Naive thymus-derived CD4-positive, alpha-beta T cell (primary cell): ENCODE results near the gene GAPT. TPM values are rescaled to one million over a fixed set of nuclear protein-coding genes. Genes with fewer than 3 reads are reported as not detected.
A peak's percentile ranks its signal among the peaks of the same experiment; 100 is the strongest.
"Not testable (repeated sequence)": the region's sequence is repeated elsewhere in the genome, so short reads cannot be mapped to it uniquely, and the experiment has no call there.

ENCODE experiments used
- ATAC-seq: fragments of 150-1000 bp; cut with Tn5 transposase; 2 replicates; pipeline ENCODE4 v1.10.0; 2021; ENCODE audit warnings: mild to moderate bottlenecking, moderate library complexity
- CTCF ChIA-PET: fragments of 350-600 bp; sonication (Branson Sonifier 250); formaldehyde crosslinking; loops from one replicate; lab custom pipeline; 2021; ENCODE audit warnings: antibody characterized with exemption; lab: Charles Lee
- POLR2A ChIA-PET: fragments of 350-600 bp; sonication (Branson Sonifier 250); formaldehyde crosslinking; loops from one replicate; lab custom pipeline; 2021; ENCODE audit warnings: antibody characterized with exemption, inconsistent platforms; lab: Charles Lee
- DNase-seq, 9 donors: peaks; one replicate each; pipeline versions ENCODE4 v3.0.0 to v3.0.0-alpha.2; 2020 to 2022; ENCODE audit warnings: mixed read lengths in 1 of 9
- H3K27ac ChIP-seq: one replicate; pipeline ENCODE4 v1.7.0; 2013; ENCODE audit warnings: mild to moderate bottlenecking, low read depth, low read length, moderate library complexity
- H3K27me3 ChIP-seq, 2 donors: one replicate each; pipeline ENCODE4 v1.7.0; 2013; ENCODE audit warnings: low read length in 2 of 2, mild to moderate bottlenecking in 2 of 2, moderate library complexity in 2 of 2; ENCODE audit not compliant: control insufficient read depth in 2 of 2, insufficient read depth in 2 of 2
- H3K36me3 ChIP-seq, 3 experiments: 1 replicate in 2 of 3; 2 replicates in 1 of 3; pipeline ENCODE4 v1.7.0; 2013; ENCODE audit warnings: low read length in 3 of 3, mild to moderate bottlenecking in 3 of 3, moderate library complexity in 1 of 3; ENCODE audit not compliant: insufficient read depth in 3 of 3, control insufficient read depth in 2 of 3
- H3K4me1 ChIP-seq, 2 donors: one replicate each; pipeline ENCODE4 v1.7.0; 2013; ENCODE audit warnings: low read length in 2 of 2, mild to moderate bottlenecking in 2 of 2, moderate library complexity in 1 of 2; ENCODE audit not compliant: control insufficient read depth in 2 of 2, insufficient read depth in 2 of 2
- H3K4me3 ChIP-seq: 2 replicates; pipeline ENCODE4 v1.7.0; 2013; ENCODE audit warnings: mild to moderate bottlenecking, low read length
- H3K9me3 ChIP-seq, 3 experiments: 1 replicate in 2 of 3; 2 replicates in 1 of 3; pipeline ENCODE4 v1.7.0; 2013; ENCODE audit warnings: low read length in 3 of 3; ENCODE audit not compliant: control insufficient read depth in 2 of 3
- H3K27ac Mint-ChIP-seq, 9 donors: one replicate each; pipeline ENCODE4 v1.8.0; 2020 to 2022; ENCODE audit warnings: mixed read lengths in 9 of 9, mild to moderate bottlenecking in 8 of 9, moderate library complexity in 5 of 9, inconsistent platforms in 2 of 9
- H3K27me3 Mint-ChIP-seq, 5 donors: one replicate each; pipeline ENCODE4 v1.8.0; 2021 to 2022; ENCODE audit warnings: mixed read lengths in 5 of 5, mild to moderate bottlenecking in 1 of 5
- H3K36me3 Mint-ChIP-seq, 5 donors: one replicate each; pipeline ENCODE4 v1.8.0; 2020 to 2022; ENCODE audit warnings: mixed read lengths in 5 of 5, mild to moderate bottlenecking in 3 of 5, inconsistent platforms in 1 of 5
- H3K4me1 Mint-ChIP-seq, 7 donors: one replicate each; pipeline ENCODE4 v1.8.0; 2020 to 2022; ENCODE audit warnings: mixed read lengths in 7 of 7, mild to moderate bottlenecking in 3 of 7, inconsistent platforms in 1 of 7
- H3K4me3 Mint-ChIP-seq, 10 donors: one replicate each; pipeline ENCODE4 v1.8.0; 2020 to 2022; ENCODE audit warnings: mild to moderate bottlenecking in 10 of 10, mixed read lengths in 10 of 10, moderate library complexity in 6 of 10, inconsistent platforms in 2 of 10
- H3K9me3 Mint-ChIP-seq, 11 donors: one replicate each; pipeline ENCODE4 v1.8.0; 2020 to 2022; ENCODE audit warnings: mixed read lengths in 11 of 11, mild to moderate bottlenecking in 4 of 11, inconsistent platforms in 1 of 11, moderate library complexity in 1 of 11
- intact Hi-C, 2 donors: fragments of 100-400 bp; cut with micrococcal nuclease; formaldehyde crosslinking; loops; one replicate each; pipeline ENCODE4 v1.15.1; 2023
- polyA plus RNA-seq, 2 donors: library from polyadenylated mRNA; unstranded; fragments of 300-500 nt; fragmentation: Illumina TruSeq; gene quantifications; one replicate each; pipeline ENCODE4 v1.2.3, GENCODE V29; 2021
- total RNA-seq, 6 experiments: library from RNA in 5 of 6; stranded (reverse) in 5 of 6; gene quantifications; 1 replicate in 5 of 6; 2 replicates in 1 of 6; pipeline ENCODE4 v1.2.3 and lab custom pipeline; 2021 to 2026

Gene GAPT
- total and polyA plus RNA-seq, 7 experiments from 2014 or later = 0.54 to 11.7 (median 0.97) TPM; not detected in 1

- no peak overlapping the region for H3K27ac ChIP-seq
- POLR2A ChIA-PET = no interaction called here
- Mint-ChIP-seq H3K9me3 (peaks cover 6 to 45% (median 21%) of the 10 kb centered on the region in 11 donors), H3K36me3 (no peaks in the 10 kb centered on the region), H3K4me1 (no peaks in the 10 kb centered on the region), H3K4me3 (no peak overlapping the region), H3K27ac (no peak overlapping the region), H3K27me3 (peaks cover 0 to 6% (median 0%) of the 10 kb centered on the region in 5 donors)
- no peak overlapping the region for H3K4me3 ChIP-seq
- H3K36me3 ChIP-seq = no peaks in the 10 kb centered on the region
- intact Hi-C loops = no loop called here
- DNase-seq (no peak), ATAC-seq (no peak)
- no peaks in the 10 kb centered on the region for H3K4me1 ChIP-seq
- CTCF ChIA-PET = no interaction called here
- H3K27me3 ChIP-seq = no peaks in the 10 kb centered on the region
- H3K9me3 ChIP-seq = peaks cover 0 to 6% (median 0%) of the 10 kb centered on the region in 3 experiments
Observed at GRCh38 chr5:58530942-58531490, 39.8 kb downstream of the GAPT start.

DNA sequence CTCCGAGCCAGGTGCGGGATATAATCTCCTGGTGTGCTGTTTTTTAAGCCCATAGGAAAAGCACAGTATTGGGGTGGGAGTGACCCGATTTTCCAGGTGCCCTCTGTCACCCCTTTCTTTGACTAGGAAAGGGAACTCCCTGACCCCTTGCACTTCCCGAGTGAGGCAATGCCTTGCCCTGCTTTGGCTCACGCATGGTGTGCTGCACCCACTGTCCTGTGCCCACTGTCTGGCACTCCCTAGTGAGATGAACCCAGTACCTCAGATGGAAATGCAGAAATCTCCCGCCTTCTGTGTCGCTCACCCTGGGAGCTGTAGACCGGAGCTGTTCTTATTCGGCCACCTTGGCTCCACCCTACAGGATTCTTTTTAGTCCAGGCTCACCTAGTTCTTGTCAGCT is 50.7 kb downstream of the GAPT start:
- POLR2A ChIA-PET, DNase-seq, H3K4me3 ChIP-seq, H3K9me3 ChIP-seq, ATAC-seq, H3K27ac Mint-ChIP-seq, H3K27ac ChIP-seq, H3K27me3 ChIP-seq, H3K4me1 ChIP-seq, CTCF ChIA-PET, intact Hi-C loops, H3K4me1 Mint-ChIP-seq, H3K36me3 ChIP-seq, H3K4me3 Mint-ChIP-seq: not testable (repeated sequence)
- H3K36me3 Mint-ChIP-seq = peaks cover 0 to 11% (median 0%) of the 10 kb centered on the region in 5 donors
- H3K9me3 Mint-ChIP-seq = peaks cover 0 to 37% (median 13%) of the 10 kb centered on the region in 11 donors
- H3K27me3 Mint-ChIP-seq = peaks cover 0 to 30% (median 3%) of the 10 kb centered on the region in 5 donors

DNA sequence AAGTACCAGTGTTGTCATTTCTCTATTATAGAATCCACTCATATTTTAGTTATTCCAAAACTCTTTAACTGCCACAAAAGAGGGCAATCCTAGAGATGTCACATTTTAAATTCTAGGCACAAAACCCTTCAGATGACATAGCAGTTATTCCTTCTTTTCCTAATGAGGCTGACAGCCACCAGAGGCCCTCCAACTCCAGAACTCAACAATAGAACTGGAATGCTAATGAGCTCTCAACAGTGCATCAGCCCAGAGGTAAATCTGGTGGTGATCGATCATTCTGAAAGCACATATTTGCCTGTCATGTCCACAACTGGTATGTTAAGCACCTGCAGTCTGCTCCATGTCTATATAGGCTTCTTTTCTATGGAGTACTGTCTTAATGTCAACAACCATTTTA is 51.5 kb downstream of the GAPT start:
- POLR2A ChIA-PET = no interaction called here
- no peak overlapping the region for H3K4me3 Mint-ChIP-seq
- no peaks in the 10 kb centered on the region for H3K36me3 ChIP-seq

DNA sequence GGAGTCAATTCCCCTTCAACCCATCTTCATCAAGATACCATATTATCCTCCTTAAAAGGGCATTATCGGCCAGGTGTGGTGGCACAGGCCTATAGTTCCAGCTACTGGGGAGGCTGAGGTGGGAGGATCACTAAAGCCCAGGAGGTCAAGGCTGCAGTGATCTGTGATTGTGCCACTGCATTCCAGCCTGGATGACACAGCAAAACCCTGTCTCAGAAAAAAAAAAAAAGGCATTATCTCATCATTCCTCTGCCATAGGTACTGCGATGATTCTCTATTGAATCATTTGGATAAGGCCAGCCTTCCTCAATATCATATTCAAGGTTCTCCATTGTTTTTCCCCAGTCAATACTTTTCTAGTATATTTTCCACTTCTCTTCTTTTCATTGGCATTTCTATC is 52.5 kb downstream of the GAPT start:
- intact Hi-C loops = no loop called here
- ChIA-PET POLR2A (no interaction called here), CTCF (no interaction called here)
- H3K9me3 ChIP-seq = no peaks in the 10 kb centered on the region
- Mint-ChIP-seq H3K9me3 (peaks cover 0 to 27% (median 10%) of the 10 kb centered on the region in 11 donors), H3K4me1 (peaks cover 0 to 2% (median 0%) of the 10 kb centered on the region in 7 donors), H3K27me3 (peaks cover 0 to 32% (median 3%) of the 10 kb centered on the region in 5 donors), H3K27ac (no peak overlapping the region), H3K4me3 (no peak overlapping the region), H3K36me3 (peaks cover 0 to 8% (median 0%) of the 10 kb centered on the region in 5 donors)
- H3K27me3 ChIP-seq = no peaks in the 10 kb centered on the region
- ATAC-seq (no peak), DNase-seq (no peak)
- no peak overlapping the region for H3K4me3 ChIP-seq
- H3K36me3 ChIP-seq = no peaks in the 10 kb centered on the region
- no peaks in the 10 kb centered on the region for H3K4me1 ChIP-seq
- no peak overlapping the region for H3K27ac ChIP-seq

More for the DNA sequence above, 51.5 kb downstream of the GAPT start:
- CTCF ChIA-PET = no interaction called here
- peaks cover 0 to 30% (median 3%) of the 10 kb centered on the region in 5 donors for H3K27me3 Mint-ChIP-seq
- Histone ChIP-seq H3K4me1 (no peaks in the 10 kb centered on the region), H3K27ac (no peak overlapping the region), H3K27me3 (no peaks in the 10 kb centered on the region), H3K4me3 (no peak overlapping the region), H3K9me3 (no peaks in the 10 kb centered on the region)
- intact Hi-C loops = no loop called here
- peaks cover 0 to 11% (median 0%) of the 10 kb centered on the region in 5 donors for H3K36me3 Mint-ChIP-seq
- peaks cover 0 to 34% (median 13%) of the 10 kb centered on the region in 11 donors for H3K9me3 Mint-ChIP-seq
- H3K4me1 Mint-ChIP-seq = peaks cover 0 to 2% (median 0%) of the 10 kb centered on the region in 7 donors
- ATAC-seq (no peak), DNase-seq (no peak)
- H3K27ac Mint-ChIP-seq = no peak overlapping the region

- Histone ChIP-seq H3K9me3 (no peaks in the 10 kb centered on the region), H3K36me3 (no peaks in the 10 kb centered on the region), H3K4me1 (no peaks in the 10 kb centered on the region), H3K4me3 (no peak overlapping the region), H3K27me3 (no peaks in the 10 kb centered on the region), H3K27ac (no peak overlapping the region)
- Mint-ChIP-seq H3K36me3 (peaks cover 0 to 3% (median 0%) of the 10 kb centered on the region in 5 donors), H3K27me3 (peaks cover 0 to 29% (median 3%) of the 10 kb centered on the region in 5 donors), H3K27ac (no peak overlapping the region), H3K4me3 (no peak overlapping the region), H3K9me3 (peaks cover 0 to 24% (median 6%) of the 10 kb centered on the region in 11 donors), H3K4me1 (peaks cover 0 to 2% (median 0%) of the 10 kb centered on the region in 7 donors)
- no peak for DNase-seq
- ChIA-PET POLR2A (no interaction called here), CTCF (no interaction called here)
- intact Hi-C loops = no loop called here
- ATAC-seq = peak; percentile 69
Observed at GRCh38 chr5:58544195-58544594, 53.0 kb downstream of the GAPT start.

DNA sequence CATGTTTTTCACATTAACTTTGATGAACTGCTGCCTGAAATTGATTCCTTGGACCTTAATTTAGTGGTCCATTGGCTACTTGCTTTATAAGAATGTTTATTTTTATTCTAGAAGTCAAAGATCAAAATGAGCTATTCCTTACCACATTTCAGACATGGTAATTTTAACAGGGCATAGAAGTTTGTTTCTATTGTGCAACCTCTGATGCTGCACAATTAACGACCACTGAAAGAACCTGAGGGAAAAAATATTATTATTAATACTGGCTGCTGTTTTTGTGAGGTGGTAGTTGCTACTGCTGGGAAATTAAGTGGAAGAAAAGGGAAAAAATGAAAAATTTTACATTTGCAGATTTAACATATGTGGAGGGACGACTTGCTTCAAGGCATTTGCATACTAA is 53.7 kb downstream of the GAPT start:
- Histone ChIP-seq H3K36me3 (no peaks in the 10 kb centered on the region), H3K4me3 (no peak overlapping the region), H3K4me1 (no peaks in the 10 kb centered on the region), H3K9me3 (no peaks in the 10 kb centered on the region), H3K27ac (no peak overlapping the region), H3K27me3 (no peaks in the 10 kb centered on the region)
- intact Hi-C loops = no loop called here
- ChIA-PET POLR2A (no interaction called here), CTCF (no interaction called here)
- ATAC-seq (no peak), DNase-seq (no peak)
- Mint-ChIP-seq H3K27me3 (peaks cover 0 to 28% (median 3%) of the 10 kb centered on the region in 5 donors), H3K4me1 (peaks cover 0 to 2% (median 0%) of the 10 kb centered on the region in 7 donors), H3K36me3 (no peaks in the 10 kb centered on the region), H3K4me3 (no peak overlapping the region), H3K27ac (no peak overlapping the region), H3K9me3 (peaks cover 0 to 16% (median 4%) of the 10 kb centered on the region in 11 donors)

- H3K4me1 Mint-ChIP-seq = peaks cover 0 to 2% (median 0%) of the 10 kb centered on the region in 7 donors
- no peaks in the 10 kb centered on the region for H3K4me1 ChIP-seq
Observed at GRCh38 chr5:58545912-58546311, 54.7 kb downstream of the GAPT start.

More at GRCh38 chr5:58545912-58546311, 54.7 kb downstream of the GAPT start:
- ChIA-PET POLR2A (no interaction called here), CTCF (no interaction called here)
- Histone ChIP-seq H3K4me3 (no peak overlapping the region), H3K27ac (no peak overlapping the region), H3K36me3 (no peaks in the 10 kb centered on the region), H3K9me3 (no peaks in the 10 kb centered on the region), H3K27me3 (no peaks in the 10 kb centered on the region)
- intact Hi-C loops = no loop called here
- DNase-seq = no peak
- Mint-ChIP-seq H3K4me3 (no peak overlapping the region), H3K27ac (no peak overlapping the region), H3K36me3 (no peaks in the 10 kb centered on the region), H3K27me3 (peaks cover 0 to 28% (median 3%) of the 10 kb centered on the region in 5 donors), H3K9me3 (peaks cover 0 to 13% (median 4%) of the 10 kb centered on the region in 11 donors)
- peak; percentile 75 for ATAC-seq
